ENCODE results near the gene ZNF343.

ZNF343 gene

GRCh38 chr20:2463616-2464365, 44.9 kb downstream of the ZNF343 start:
- H3K27me3 Mint-ChIP-seq (ENCODE audit: low read depth, poor library complexity): peaks cover 2% of the 10 kb centered on the region

GRCh38 chr20:2462484-2462883, 46.2 kb downstream of the ZNF343 start:
- Mint-ChIP-seq H3K36me3 (ENCODE audit: low read depth) (peaks cover 88% of the 10 kb centered on the region), H3K9me3 (no peaks in the 10 kb centered on the region), H3K27me3 (ENCODE audit: low read depth, poor library complexity) (peaks cover 2% of the 10 kb centered on the region), H3K4me1 (peaks cover 22% of the 10 kb centered on the region), H3K4me3 (no peak overlapping the region), H3K27ac (no peak overlapping the region)
- no peak for DNase-seq
- no peak for TF ChIP-seq CTCF (IDR thresholded peaks at IDR 0.05)

More at GRCh38 chr20:2463616-2464365, 44.9 kb downstream of the ZNF343 start:
- H3K4me3 Mint-ChIP-seq: no peak overlapping the region
- H3K9me3 Mint-ChIP-seq: no peaks in the 10 kb centered on the region
- peaks cover 92% of the 10 kb centered on the region for H3K36me3 Mint-ChIP-seq (ENCODE audit: low read depth)
- H3K27ac Mint-ChIP-seq: no peak overlapping the region
- TF ChIP-seq CTCF (IDR thresholded peaks at IDR 0.05): no peak
- no peak for DNase-seq
- peaks cover 23% of the 10 kb centered on the region for H3K4me1 Mint-ChIP-seq

GRCh38 chr20:2460752-2461424, 47.8 kb downstream of the ZNF343 start:
- Mint-ChIP-seq H3K36me3 (ENCODE audit: low read depth) (peaks cover 72% of the 10 kb centered on the region), H3K4me1 (peaks cover 33% of the 10 kb centered on the region), H3K27ac (no peak overlapping the region), H3K27me3 (ENCODE audit: low read depth, poor library complexity) (peaks cover 2% of the 10 kb centered on the region), H3K4me3 (no peak overlapping the region), H3K9me3 (no peaks in the 10 kb centered on the region)
- DNase-seq: no peak
- TF ChIP-seq CTCF (IDR thresholded peaks at IDR 0.05): no peak

- Mint-ChIP-seq H3K9me3 (no peaks in the 10 kb centered on the region), H3K36me3 (ENCODE audit: low read depth) (peaks cover 65% of the 10 kb centered on the region), H3K27me3 (ENCODE audit: low read depth, poor library complexity) (no peaks in the 10 kb centered on the region), H3K4me1 (peaks cover 33% of the 10 kb centered on the region), H3K27ac (no peak overlapping the region), H3K4me3 (no peak overlapping the region)
- TF ChIP-seq CTCF (IDR thresholded peaks at IDR 0.05): no peak
- no peak for DNase-seq
Measured at GRCh38 chr20:2459981-2460751, 48.5 kb downstream of the ZNF343 start.

GRCh38 chr20:2458919-2459499, 49.7 kb downstream of the ZNF343 start:
- Mint-ChIP-seq H3K4me3 (no peak overlapping the region), H3K27me3 (ENCODE audit: low read depth, poor library complexity) (no peaks in the 10 kb centered on the region), H3K9me3 (no peaks in the 10 kb centered on the region), H3K36me3 (ENCODE audit: low read depth) (peaks cover 54% of the 10 kb centered on the region), H3K4me1 (peaks cover 33% of the 10 kb centered on the region), H3K27ac (peak overlapping the region; percentile 70)
- no peak for TF ChIP-seq CTCF (IDR thresholded peaks at IDR 0.05)
- no peak for DNase-seq

Data from nephron progenitor cell (in vitro differentiated cells).